ENCODE data around the gene GPR149. TPM values are rescaled to one million over a fixed set of nuclear protein-coding genes. Genes with fewer than 3 reads are reported as not detected.
A peak's percentile ranks its signal among the peaks of the same experiment; 100 is the strongest.

Gene GPR149
- total RNA-seq, 1 donor from 2014 or later: not detected

- Mint-ChIP-seq H3K4me3 (ENCODE audit: unreplicated experiment) (no peak overlapping the region), H3K36me3 (ENCODE audit: low read depth) (peaks cover 33% of the 10 kb centered on the region), H3K4me1 (ENCODE audit: low read depth) (peaks cover 13% of the 10 kb centered on the region), H3K27me3 (ENCODE audit: low read depth) (no peaks in the 10 kb centered on the region), H3K27ac (ENCODE audit: unreplicated experiment) (no peak overlapping the region), H3K9me3 (ENCODE audit: low read depth) (no peaks in the 10 kb centered on the region)
- no peak for TF ChIP-seq CTCF (IDR thresholded peaks at IDR 0.05)
- no peak for DNase-seq (ENCODE audit: low spot score)
Measured at GRCh38 chr3:154304936-154305335, 125.1 kb downstream of the GPR149 start.

GRCh38 chr3:154304116-154304786, 125.7 kb downstream of the GPR149 start:
- H3K4me3 Mint-ChIP-seq (ENCODE audit: unreplicated experiment): no peak overlapping the region
- TF ChIP-seq CTCF (IDR thresholded peaks at IDR 0.05): no peak
- no peaks in the 10 kb centered on the region for H3K27me3 Mint-ChIP-seq (ENCODE audit: low read depth)
- no peak for DNase-seq (ENCODE audit: low spot score)
- peak overlapping the region; percentile 38 for H3K27ac Mint-ChIP-seq (ENCODE audit: unreplicated experiment)
- H3K36me3 Mint-ChIP-seq (ENCODE audit: low read depth): peaks cover 32% of the 10 kb centered on the region
- H3K4me1 Mint-ChIP-seq (ENCODE audit: low read depth): peaks cover 13% of the 10 kb centered on the region
- no peaks in the 10 kb centered on the region for H3K9me3 Mint-ChIP-seq (ENCODE audit: low read depth)

GRCh38 chr3:154301561-154301960, 128.4 kb downstream of the GPR149 start:
- peaks cover 34% of the 10 kb centered on the region for H3K36me3 Mint-ChIP-seq (ENCODE audit: low read depth)
- TF ChIP-seq CTCF (IDR thresholded peaks at IDR 0.05): no peak
- DNase-seq (ENCODE audit: low spot score): no peak
- H3K9me3 Mint-ChIP-seq (ENCODE audit: low read depth): no peaks in the 10 kb centered on the region
- H3K4me1 Mint-ChIP-seq (ENCODE audit: low read depth): peaks cover 3% of the 10 kb centered on the region
- no peaks in the 10 kb centered on the region for H3K27me3 Mint-ChIP-seq (ENCODE audit: low read depth)
- H3K27ac Mint-ChIP-seq (ENCODE audit: unreplicated experiment): no peak overlapping the region
- H3K4me3 Mint-ChIP-seq (ENCODE audit: unreplicated experiment): no peak overlapping the region

- H3K36me3 Mint-ChIP-seq (ENCODE audit: low read depth): peaks cover 30% of the 10 kb centered on the region
- no peak for TF ChIP-seq CTCF (IDR thresholded peaks at IDR 0.05)
- no peak overlapping the region for H3K4me3 Mint-ChIP-seq (ENCODE audit: unreplicated experiment)
- H3K27ac Mint-ChIP-seq (ENCODE audit: unreplicated experiment): no peak overlapping the region
- no peaks in the 10 kb centered on the region for H3K4me1 Mint-ChIP-seq (ENCODE audit: low read depth)
- no peaks in the 10 kb centered on the region for H3K27me3 Mint-ChIP-seq (ENCODE audit: low read depth)
- DNase-seq (ENCODE audit: low spot score): no peak
- H3K9me3 Mint-ChIP-seq (ENCODE audit: low read depth): no peaks in the 10 kb centered on the region
Measured at GRCh38 chr3:154294016-154294415, 136.0 kb downstream of the GPR149 start.

- H3K36me3 Mint-ChIP-seq (ENCODE audit: low read depth): peaks cover 36% of the 10 kb centered on the region
- no peak overlapping the region for H3K4me3 Mint-ChIP-seq (ENCODE audit: unreplicated experiment)
- no peaks in the 10 kb centered on the region for H3K4me1 Mint-ChIP-seq (ENCODE audit: low read depth)
- no peaks in the 10 kb centered on the region for H3K27me3 Mint-ChIP-seq (ENCODE audit: low read depth)
- no peak overlapping the region for H3K27ac Mint-ChIP-seq (ENCODE audit: unreplicated experiment)
- DNase-seq (ENCODE audit: low spot score): no peak
- TF ChIP-seq CTCF (IDR thresholded peaks at IDR 0.05): no peak
- no peaks in the 10 kb centered on the region for H3K9me3 Mint-ChIP-seq (ENCODE audit: low read depth)
Measured at GRCh38 chr3:154290187-154290586, 139.8 kb downstream of the GPR149 start.

Other genes starting within 250 kb of the GPR149 start
- gene DHX36, start 105.7 kb downstream of the GPR149 start, total RNA-seq: 48.4 to 71.9 TPM (median 48.7 TPM) in 3 replicates

All from chondrocyte (in vitro differentiated cells).